BE2C (cell line): ENCODE data around the gene SYVN1.

Experiments
- DNase-seq: peaks from one replicate; pipeline ENCODE4 v3.0.0-alpha.2; 2020
- H3K27me3 ChIP-seq: fragments of 250-450 bp; sonication (Bioruptor Pico); 2 replicates; pipeline ENCODE4 v1.5.1; 2020; ENCODE audit warnings: mild to moderate bottlenecking
- H3K36me3 ChIP-seq: fragments of 250-450 bp; sonication (Bioruptor Pico); 2 replicates; pipeline ENCODE4 v1.5.1; 2020; ENCODE audit warnings: mild to moderate bottlenecking
- H3K4me1 ChIP-seq: fragments of 250-450 bp; sonication (Bioruptor Pico); 2 replicates; pipeline ENCODE4 v1.5.1; 2020
- H3K4me3 ChIP-seq: 2 replicates; pipeline ENCODE4 v1.5.1; 2011; ENCODE audit warnings: low read depth, low read length
- H3K9me3 ChIP-seq: fragments of 250-450 bp; sonication (Bioruptor Pico); 2 replicates; pipeline ENCODE4 v1.5.1; 2020
- TF ChIP-seq, protein P1 (sequence below): IDR thresholded peaks from 2 replicates; pipeline ENCODE4 v1.5.1; 2012; ENCODE audit warnings: mild to moderate bottlenecking, low read depth, low read length

The SYVN1 gene

DNA sequence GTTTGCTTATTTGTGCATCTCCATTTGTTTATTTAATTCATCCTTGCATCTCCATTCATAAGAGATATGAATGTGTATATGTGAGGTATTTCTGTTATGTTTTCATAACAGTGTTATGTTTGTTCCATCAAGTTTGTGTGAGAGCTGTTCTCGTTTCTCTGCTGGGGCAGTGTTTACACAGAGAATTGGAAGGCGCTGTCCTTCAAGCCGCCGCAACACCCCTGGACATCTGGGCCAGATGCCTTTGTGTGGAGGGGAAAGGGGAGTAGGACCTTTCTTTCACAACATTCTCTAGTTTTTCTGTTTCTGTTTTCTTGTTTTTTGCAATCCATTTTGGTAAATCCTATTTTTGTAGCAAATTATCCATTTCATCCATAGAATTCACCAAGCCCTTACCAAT is 29.7 kb downstream of the SYVN1 start:
- TF ChIP-seq, protein P1, sequence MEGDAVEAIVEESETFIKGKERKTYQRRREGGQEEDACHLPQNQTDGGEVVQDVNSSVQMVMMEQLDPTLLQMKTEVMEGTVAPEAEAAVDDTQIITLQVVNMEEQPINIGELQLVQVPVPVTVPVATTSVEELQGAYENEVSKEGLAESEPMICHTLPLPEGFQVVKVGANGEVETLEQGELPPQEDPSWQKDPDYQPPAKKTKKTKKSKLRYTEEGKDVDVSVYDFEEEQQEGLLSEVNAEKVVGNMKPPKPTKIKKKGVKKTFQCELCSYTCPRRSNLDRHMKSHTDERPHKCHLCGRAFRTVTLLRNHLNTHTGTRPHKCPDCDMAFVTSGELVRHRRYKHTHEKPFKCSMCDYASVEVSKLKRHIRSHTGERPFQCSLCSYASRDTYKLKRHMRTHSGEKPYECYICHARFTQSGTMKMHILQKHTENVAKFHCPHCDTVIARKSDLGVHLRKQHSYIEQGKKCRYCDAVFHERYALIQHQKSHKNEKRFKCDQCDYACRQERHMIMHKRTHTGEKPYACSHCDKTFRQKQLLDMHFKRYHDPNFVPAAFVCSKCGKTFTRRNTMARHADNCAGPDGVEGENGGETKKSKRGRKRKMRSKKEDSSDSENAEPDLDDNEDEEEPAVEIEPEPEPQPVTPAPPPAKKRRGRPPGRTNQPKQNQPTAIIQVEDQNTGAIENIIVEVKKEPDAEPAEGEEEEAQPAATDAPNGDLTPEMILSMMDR = no peak
- DNase-seq = no peak
- H3K9me3 ChIP-seq = no peaks in the 10 kb centered on the region
- peaks cover 3% of the 10 kb centered on the region for H3K36me3 ChIP-seq
- H3K4me1 ChIP-seq = no peaks in the 10 kb centered on the region
- no peak overlapping the region for H3K4me3 ChIP-seq
- H3K27me3 ChIP-seq = no peaks in the 10 kb centered on the region

DNA sequence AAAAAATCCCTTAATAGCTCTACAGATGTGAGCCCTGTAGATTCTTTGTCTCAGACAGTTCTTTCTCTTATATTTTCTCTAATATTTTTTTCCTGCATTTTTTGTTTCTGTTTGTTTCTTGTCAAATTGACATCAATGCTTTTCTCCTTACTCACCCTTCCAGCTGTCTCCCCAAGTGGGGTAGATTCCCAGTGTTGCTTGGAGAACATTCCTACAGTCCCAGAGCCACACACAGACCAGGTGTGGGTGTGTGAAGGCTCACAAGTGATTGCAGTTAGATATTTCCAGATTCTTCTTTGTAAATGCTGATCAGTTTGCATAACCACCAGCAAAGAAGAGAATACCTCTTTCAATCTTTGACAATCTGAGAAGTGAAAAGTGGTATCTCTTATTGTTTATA is 30.8 kb downstream of the SYVN1 start:
- Histone ChIP-seq H3K36me3 (no peaks in the 10 kb centered on the region), H3K4me3 (no peak overlapping the region), H3K4me1 (no peaks in the 10 kb centered on the region), H3K27me3 (no peaks in the 10 kb centered on the region), H3K9me3 (no peaks in the 10 kb centered on the region)
- TF ChIP-seq, protein P1 = no peak
- no peak for DNase-seq

DNA sequence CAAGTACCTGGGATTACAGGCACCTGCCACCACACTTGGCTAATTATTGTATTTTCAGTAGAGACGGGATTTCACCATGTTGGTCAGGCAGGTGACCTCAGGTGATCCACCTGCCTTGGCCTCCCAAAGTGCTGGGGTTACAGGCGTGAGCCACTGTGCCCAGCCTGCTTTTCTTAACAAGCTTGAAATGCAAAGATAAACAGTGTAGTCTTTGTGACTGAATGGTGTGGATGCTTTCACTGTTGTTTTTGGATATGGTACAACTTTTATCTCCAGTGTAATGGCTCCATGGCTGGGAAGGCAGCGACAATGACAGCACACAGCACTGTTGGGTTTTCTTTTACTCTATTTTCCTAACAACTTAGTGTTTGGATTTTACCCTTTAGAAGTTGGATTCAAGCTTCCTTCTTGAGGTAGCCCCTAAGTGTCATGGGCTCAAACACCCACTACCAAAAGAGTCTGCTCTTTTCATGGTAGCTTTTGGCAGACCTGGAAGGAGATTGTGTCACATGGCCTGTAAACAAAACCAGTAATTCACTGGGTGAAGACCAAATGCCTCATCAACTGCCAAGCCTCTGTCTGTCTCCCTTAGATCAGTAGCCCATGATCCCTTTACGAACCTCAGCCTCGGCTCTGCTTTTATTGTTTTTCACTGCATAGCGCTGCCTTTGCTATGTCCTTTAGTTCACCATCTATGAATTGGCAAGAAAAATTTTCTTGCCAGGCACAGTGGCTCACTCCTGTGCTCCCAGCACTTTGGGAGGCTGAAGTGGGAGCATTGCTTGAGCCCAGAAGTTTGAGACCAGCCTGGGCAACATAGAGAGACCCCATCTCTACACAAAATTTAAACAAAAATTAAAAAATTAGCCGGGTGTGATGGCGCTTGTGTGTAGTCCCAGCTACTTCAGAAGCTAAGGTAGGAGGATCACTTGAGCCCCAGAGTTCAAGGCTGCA is 31.9 kb downstream of the SYVN1 start:
- TF ChIP-seq, protein P1 = no peak
- no peak for DNase-seq
- Histone ChIP-seq H3K4me1 (no peaks in the 10 kb centered on the region), H3K9me3 (no peaks in the 10 kb centered on the region), H3K36me3 (no peaks in the 10 kb centered on the region), H3K4me3 (no peak overlapping the region), H3K27me3 (no peaks in the 10 kb centered on the region)

DNA sequence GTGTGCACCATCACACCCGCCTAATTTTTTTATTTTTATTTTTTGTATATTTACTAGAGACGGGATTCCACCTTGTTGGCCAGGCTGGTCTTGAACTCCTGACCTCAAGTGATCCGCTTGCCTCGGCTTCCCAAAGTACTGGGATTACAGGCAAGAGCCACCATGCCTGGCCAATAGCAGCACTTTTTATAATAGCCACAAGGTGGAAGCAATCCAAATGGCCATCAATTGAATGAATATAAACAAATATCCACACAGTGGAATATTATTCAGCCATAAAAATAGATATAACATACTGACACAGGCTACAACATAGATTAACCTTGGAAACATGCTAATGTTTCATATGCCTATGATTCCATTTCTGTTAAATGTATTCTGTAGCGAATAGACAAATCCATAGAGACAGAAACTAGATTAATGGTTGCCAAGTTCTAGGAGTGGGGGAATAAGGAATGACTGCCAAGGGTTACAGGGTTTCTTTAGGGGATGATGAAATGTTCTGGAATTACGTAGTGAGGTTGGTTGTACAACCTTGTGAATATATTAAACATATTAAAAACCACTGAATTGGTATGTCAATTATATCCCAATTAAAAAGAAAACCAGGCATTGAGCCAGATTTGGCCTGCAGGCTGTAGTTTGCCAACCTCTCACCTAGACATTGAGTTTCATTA is 33.5 kb downstream of the SYVN1 start:
- Histone ChIP-seq H3K4me1 (no peaks in the 10 kb centered on the region), H3K36me3 (no peaks in the 10 kb centered on the region), H3K9me3 (no peaks in the 10 kb centered on the region), H3K27me3 (no peaks in the 10 kb centered on the region), H3K4me3 (no peak overlapping the region)
- TF ChIP-seq, protein P1 = no peak
- DNase-seq = no peak

DNA sequence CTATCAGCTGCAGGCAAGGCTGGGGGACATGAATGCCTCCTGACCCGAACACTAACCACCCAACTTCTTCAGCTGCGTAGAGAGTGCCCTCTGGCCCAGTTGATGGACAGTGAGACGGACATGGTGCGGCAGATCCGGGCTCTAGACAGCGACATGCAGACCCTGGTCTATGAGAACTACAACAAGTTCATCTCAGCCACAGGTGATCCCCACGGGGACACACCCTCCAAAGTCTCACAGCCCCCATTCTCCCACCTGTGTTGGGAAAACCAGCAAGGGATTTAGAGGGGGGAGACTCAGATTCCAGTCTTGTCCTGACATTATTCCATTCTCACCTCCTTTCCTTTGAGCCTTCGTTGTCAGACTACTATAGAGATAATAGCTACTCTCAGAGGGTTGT is 37.4 kb downstream of the SYVN1 start:
- Histone ChIP-seq H3K36me3 (no peaks in the 10 kb centered on the region), H3K4me3 (peak overlapping the region; percentile 69; the same call in 1 of the 2 replicates), H3K4me1 (no peaks in the 10 kb centered on the region)

More for the DNA sequence above, 37.4 kb downstream of the SYVN1 start:
- H3K27me3 ChIP-seq = no peaks in the 10 kb centered on the region
- no peak for DNase-seq
- H3K9me3 ChIP-seq = no peaks in the 10 kb centered on the region
- TF ChIP-seq, protein P1 = no peak
